HepG2 (cell line): ENCODE data around the gene PDIA6. TPM values are rescaled to one million over a fixed set of nuclear protein-coding genes. Genes with fewer than 3 reads are reported as not detected.
A peak's percentile ranks its signal among the peaks of the same experiment; 100 is the strongest.

Experiments
- AHR ChIP-seq: IDR thresholded peaks from 2 replicates; pipeline ENCODE4 v1.6.1; 2018; ENCODE audit warnings: missing genetic modification reagents, missing compliant biosample characterization
- CBX1 ChIP-seq: IDR thresholded peaks from one replicate; pipeline ENCODE4 v1.6.1; 2016; ENCODE audit warnings: antibody characterized with exemption, low read depth
- CC2D1A ChIP-seq: sonication (generic); formaldehyde crosslinking; IDR thresholded peaks from 2 replicates; pipeline ENCODE4 v1.8.1; 2023; ENCODE audit warnings: mild to moderate bottlenecking, missing genetic modification reagents
- EEA1 ChIP-seq: sonication (generic); formaldehyde crosslinking; IDR thresholded peaks from 2 replicates; pipeline ENCODE4 v1.5.1; 2020; ENCODE audit warnings: mild to moderate bottlenecking, missing genetic modification reagents, borderline replicate concordance
- FOSL2 ChIP-seq: sonication (generic); formaldehyde crosslinking; IDR thresholded peaks from 2 replicates; pipeline ENCODE4 v1.4.0; 2020; ENCODE audit warnings: missing genetic modification reagents
- HNF4A ChIP-seq: sonication (generic); formaldehyde crosslinking; IDR thresholded peaks from 2 replicates; pipeline ENCODE4 v1.4.0; 2020; ENCODE audit warnings: missing genetic modification reagents
- KMT2B ChIP-seq: IDR thresholded peaks from 2 replicates; pipeline ENCODE4 v1.6.1; 2016; ENCODE audit warnings: missing genetic modification reagents, missing compliant biosample characterization
- MEIS2 ChIP-seq: sonication (generic); formaldehyde crosslinking; IDR thresholded peaks from 2 replicates; pipeline ENCODE4 v1.9.0; 2021; ENCODE audit warnings: mild to moderate bottlenecking, missing genetic modification reagents
- NFYC ChIP-seq: IDR thresholded peaks from 2 replicates; pipeline ENCODE4 v1.6.1; 2016; ENCODE audit warnings: missing genetic modification reagents, missing compliant biosample characterization
- PLRG1 ChIP-seq: fragments of 450-650 bp; conservative IDR thresholded peaks from 2 replicates; pipeline ENCODE4 v1.6.1; 2016
- SRSF1 ChIP-seq: fragments of 200-400 bp; formaldehyde crosslinking; optimal IDR thresholded peaks from 2 replicates; pipeline ENCODE3; 2017; ENCODE audit warnings: mild to moderate bottlenecking, low read depth, low read length, moderate library complexity
- THRA ChIP-seq: sonication (generic); formaldehyde crosslinking; IDR thresholded peaks from 2 replicates; pipeline ENCODE4 v1.4.0; 2020; ENCODE audit warnings: missing genetic modification reagents, borderline replicate concordance
- TMF1 ChIP-seq: sonication (generic); formaldehyde crosslinking; IDR thresholded peaks from 2 replicates; pipeline ENCODE4 v1.8.1; 2022; ENCODE audit warnings: low read depth, missing genetic modification reagents
- ZC3H4 ChIP-seq: sonication (generic); formaldehyde crosslinking; IDR thresholded peaks from 2 replicates; pipeline ENCODE4 v1.4.0; 2020; ENCODE audit warnings: missing genetic modification reagents, borderline replicate concordance
- ZNF121 ChIP-seq: sonication (generic); formaldehyde crosslinking; IDR thresholded peaks from 2 replicates; pipeline ENCODE4 v1.5.0; 2020; ENCODE audit warnings: mild to moderate bottlenecking, missing genetic modification reagents
- ZNF343 ChIP-seq: sonication (generic); formaldehyde crosslinking; IDR thresholded peaks from 2 replicates; pipeline ENCODE4 v1.4.0; 2020; ENCODE audit warnings: mild to moderate bottlenecking, missing genetic modification reagents
- ZNF441 ChIP-seq: sonication (generic); formaldehyde crosslinking; IDR thresholded peaks from 2 replicates; pipeline ENCODE4 v1.7.0; 2021; ENCODE audit warnings: missing genetic modification reagents, borderline replicate concordance
- ZNF549 ChIP-seq: sonication (generic); formaldehyde crosslinking; IDR thresholded peaks from 2 replicates; pipeline ENCODE4 v1.5.0; 2020; ENCODE audit warnings: missing genetic modification reagents
- ZNF775 ChIP-seq: sonication (generic); formaldehyde crosslinking; IDR thresholded peaks from 2 replicates; pipeline ENCODE4 v1.4.0; 2020; ENCODE audit warnings: missing genetic modification reagents, mild to moderate bottlenecking, moderate library complexity, borderline replicate concordance
- polyA plus RNA-seq, 8 experiments: library from polyadenylated mRNA; depleted of rRNA in 3 of 8; stranded (reverse) in 7 of 8; unstranded in 1 of 8; fragments of >200 nt; fragmentation: Illumina TruSeq in 4 of 8; extraction: Trizol in 4 of 8; gene quantifications; 2 replicates each; pipeline versions ENCODE4 v1.2.1 to v1.2.3, GENCODE V29; 2011 to 2016; ENCODE audit warnings: low read depth in 4 of 8, missing spikeins in 1 of 8, mixed read lengths in 1 of 8; ENCODE audit not compliant: insufficient read depth in 1 of 8
- total RNA-seq, 5 experiments: library from RNA; depleted of rRNA; stranded (reverse); fragments of >200 nt; fragmentation: Illumina TruSeq; extraction: Trizol; gene quantifications; 2 replicates each; pipeline ENCODE4 v1.2.3, GENCODE V29; 2016; ENCODE audit warnings: low read depth in 1 of 5
- TF ChIP-seq, protein P1 (sequence below): sonication (generic); formaldehyde crosslinking; IDR thresholded peaks from 2 replicates; pipeline ENCODE4 v1.9.0; 2021; ENCODE audit warnings: missing genetic modification reagents, mild to moderate bottlenecking, borderline replicate concordance
- TF ChIP-seq, protein P2 (sequence below): sonication (generic); formaldehyde crosslinking; IDR thresholded peaks from 2 replicates; pipeline ENCODE4 v1.5.0; 2020; ENCODE audit warnings: mild to moderate bottlenecking, missing genetic modification reagents
- TF ChIP-seq, protein P3 (sequence below): sonication (generic); formaldehyde crosslinking; IDR thresholded peaks from 2 replicates; pipeline ENCODE4 v1.4.0; 2020; ENCODE audit warnings: missing genetic modification reagents
- TF ChIP-seq, protein P4 (sequence below): sonication (generic); formaldehyde crosslinking; IDR thresholded peaks from 2 replicates; pipeline ENCODE4 v1.5.1; 2020; ENCODE audit warnings: missing genetic modification reagents, mild to moderate bottlenecking, borderline replicate concordance

Gene PDIA6
- total and polyA plus RNA-seq, 2 of the 13 experiments (the other 11 are each of a cell fraction or from before 2014, with no cell fraction given) = 586 to 642 TPM

- TF ChIP-seq, protein P1, sequence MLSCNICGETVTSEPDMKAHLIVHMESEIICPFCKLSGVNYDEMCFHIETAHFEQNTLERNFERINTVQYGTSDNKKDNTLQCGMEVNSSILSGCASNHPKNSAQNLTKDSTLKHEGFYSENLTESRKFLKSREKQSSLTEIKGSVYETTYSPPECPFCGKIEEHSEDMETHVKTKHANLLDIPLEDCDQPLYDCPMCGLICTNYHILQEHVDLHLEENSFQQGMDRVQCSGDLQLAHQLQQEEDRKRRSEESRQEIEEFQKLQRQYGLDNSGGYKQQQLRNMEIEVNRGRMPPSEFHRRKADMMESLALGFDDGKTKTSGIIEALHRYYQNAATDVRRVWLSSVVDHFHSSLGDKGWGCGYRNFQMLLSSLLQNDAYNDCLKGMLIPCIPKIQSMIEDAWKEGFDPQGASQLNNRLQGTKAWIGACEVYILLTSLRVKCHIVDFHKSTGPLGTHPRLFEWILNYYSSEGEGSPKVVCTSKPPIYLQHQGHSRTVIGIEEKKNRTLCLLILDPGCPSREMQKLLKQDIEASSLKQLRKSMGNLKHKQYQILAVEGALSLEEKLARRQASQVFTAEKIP (CRISPR knock-in tag) = no peak
- TF ChIP-seq ZNF441 (CRISPR knock-in tag) (no peak), ZNF775 (CRISPR knock-in tag) (no peak), SRSF1 (no peak), EEA1 (CRISPR knock-in tag) (no peak), TMF1 (no peak), PLRG1 (no peak), ZNF549 (no peak), THRA (no peak), ZNF343 (peak; percentile 94), HNF4A (CRISPR knock-in tag) (no peak), AHR (CRISPR knock-in tag) (peak; percentile 73; the same call in 1 of the 2 replicates), CC2D1A (no peak), KMT2B (no peak), MEIS2 (CRISPR knock-in tag) (no peak), CBX1 (no peak), ZNF121 (CRISPR knock-in tag) (no peak), FOSL2 (CRISPR knock-in tag) (peak; percentile 55), NFYC (CRISPR knock-in tag) (no peak), ZC3H4 (CRISPR knock-in tag) (no peak)
- TF ChIP-seq, protein P2, sequence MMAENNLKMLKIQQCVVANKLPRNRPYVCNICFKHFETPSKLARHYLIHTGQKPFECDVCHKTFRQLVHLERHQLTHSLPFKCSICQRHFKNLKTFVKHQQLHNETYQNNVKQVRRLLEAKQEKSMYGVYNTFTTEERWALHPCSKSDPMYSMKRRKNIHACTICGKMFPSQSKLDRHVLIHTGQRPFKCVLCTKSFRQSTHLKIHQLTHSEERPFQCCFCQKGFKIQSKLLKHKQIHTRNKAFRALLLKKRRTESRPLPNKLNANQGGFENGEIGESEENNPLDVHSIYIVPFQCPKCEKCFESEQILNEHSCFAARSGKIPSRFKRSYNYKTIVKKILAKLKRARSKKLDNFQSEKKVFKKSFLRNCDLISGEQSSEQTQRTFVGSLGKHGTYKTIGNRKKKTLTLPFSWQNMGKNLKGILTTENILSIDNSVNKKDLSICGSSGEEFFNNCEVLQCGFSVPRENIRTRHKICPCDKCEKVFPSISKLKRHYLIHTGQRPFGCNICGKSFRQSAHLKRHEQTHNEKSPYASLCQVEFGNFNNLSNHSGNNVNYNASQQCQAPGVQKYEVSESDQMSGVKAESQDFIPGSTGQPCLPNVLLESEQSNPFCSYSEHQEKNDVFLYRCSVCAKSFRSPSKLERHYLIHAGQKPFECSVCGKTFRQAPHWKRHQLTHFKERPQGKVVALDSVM (CRISPR knock-in tag) = peak; percentile 57
- TF ChIP-seq, protein P3, sequence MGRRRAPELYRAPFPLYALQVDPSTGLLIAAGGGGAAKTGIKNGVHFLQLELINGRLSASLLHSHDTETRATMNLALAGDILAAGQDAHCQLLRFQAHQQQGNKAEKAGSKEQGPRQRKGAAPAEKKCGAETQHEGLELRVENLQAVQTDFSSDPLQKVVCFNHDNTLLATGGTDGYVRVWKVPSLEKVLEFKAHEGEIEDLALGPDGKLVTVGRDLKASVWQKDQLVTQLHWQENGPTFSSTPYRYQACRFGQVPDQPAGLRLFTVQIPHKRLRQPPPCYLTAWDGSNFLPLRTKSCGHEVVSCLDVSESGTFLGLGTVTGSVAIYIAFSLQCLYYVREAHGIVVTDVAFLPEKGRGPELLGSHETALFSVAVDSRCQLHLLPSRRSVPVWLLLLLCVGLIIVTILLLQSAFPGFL = no peak
- TF ChIP-seq, protein P4, sequence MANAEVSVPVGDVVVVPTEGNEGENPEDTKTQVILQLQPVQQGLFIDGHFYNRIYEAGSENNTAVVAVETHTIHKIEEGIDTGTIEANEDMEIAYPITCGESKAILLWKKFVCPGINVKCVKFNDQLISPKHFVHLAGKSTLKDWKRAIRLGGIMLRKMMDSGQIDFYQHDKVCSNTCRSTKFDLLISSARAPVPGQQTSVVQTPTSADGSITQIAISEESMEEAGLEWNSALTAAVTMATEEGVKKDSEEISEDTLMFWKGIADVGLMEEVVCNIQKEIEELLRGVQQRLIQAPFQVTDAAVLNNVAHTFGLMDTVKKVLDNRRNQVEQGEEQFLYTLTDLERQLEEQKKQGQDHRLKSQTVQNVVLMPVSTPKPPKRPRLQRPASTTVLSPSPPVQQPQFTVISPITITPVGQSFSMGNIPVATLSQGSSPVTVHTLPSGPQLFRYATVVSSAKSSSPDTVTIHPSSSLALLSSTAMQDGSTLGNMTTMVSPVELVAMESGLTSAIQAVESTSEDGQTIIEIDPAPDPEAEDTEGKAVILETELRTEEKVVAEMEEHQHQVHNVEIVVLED (CRISPR knock-in tag) = no peak; the same call in 1 of the 2 replicates
Observed at GRCh38 chr2:10835052-10835970, 22.7 kb upstream of the PDIA6 start (continued).
